Hematopoietic multipotent progenitor cell (in vitro differentiated cells): Measurements from ENCODE around the gene UNC80. TPM values are rescaled to one million over a fixed set of nuclear protein-coding genes. Genes with fewer than 3 reads are reported as not detected.

Experiments used
- DNase-seq, 3 donors: peaks; one replicate each; pipeline ENCODE4 v3.0.0-alpha.2; 2011 to 2015; ENCODE audit warnings: low read depth in 2 of 3, low spot score in 2 of 3
- small RNA-seq: library from RNA; depleted of rRNA; stranded (forward); fragments of <200 nt; gene quantifications from one replicate; pipeline ENCODE3, GENCODE V24; 2012
- total RNA-seq: library from RNA; depleted of rRNA; stranded (reverse); fragments of >200 nt; gene quantifications from one replicate; pipeline ENCODE4 v1.2.3, GENCODE V29; 2012

Gene UNC80
- total RNA-seq, 1 donor, result under 0.01 TPM

- DNase-seq, result no peak
Measured at GRCh38 chr2:210009126-210009525, 237.5 kb downstream of the UNC80 start.

GRCh38 chr2:210009896-210010295, 238.3 kb downstream of the UNC80 start:
- DNase-seq, result no peak

GRCh38 chr2:210020138-210020537, 248.5 kb downstream of the UNC80 start:
- DNase-seq, result no peak

- DNase-seq, result no peak
Measured at GRCh38 chr2:210022824-210023223, 251.2 kb downstream of the UNC80 start.

- no peak for DNase-seq
Measured at GRCh38 chr2:210027608-210028007, 256.0 kb downstream of the UNC80 start.

- DNase-seq, result no peak
Measured at GRCh38 chr2:210028178-210028577, 256.5 kb downstream of the UNC80 start.

GRCh38 chr2:210034087-210034683, 262.6 kb downstream of the UNC80 start:
- no peak for DNase-seq

GRCh38 chr2:210035679-210036078, 264.0 kb downstream of the UNC80 start:
- DNase-seq, result no peak

- DNase-seq, result no peak
Measured at GRCh38 chr2:210038078-210038477, 266.4 kb downstream of the UNC80 start.

- DNase-seq, result no peak
Measured at GRCh38 chr2:210046851-210047500, 275.3 kb downstream of the UNC80 start.

Small RNA genes within 50 kb of the gene (small RNA-seq; reads per million reads assigned to genes)
- gene RNA5SP118, result not detected

Other genes with a start within 250 kb of the UNC80 start
- gene RPE, start 230.8 kb downstream of the UNC80 start, total RNA-seq, result 83.7 TPM